Gastroesophageal sphincter (tissue), 4 donors: ENCODE results near the gene IL18R1. TPM values are rescaled to one million over a fixed set of nuclear protein-coding genes. Genes with fewer than 3 reads are reported as not detected.
"Not testable (repeated sequence)": the region's sequence is repeated elsewhere in the genome, so short reads cannot be mapped to it uniquely, and the experiment has no call there.

ENCODE experiments used
- ATAC-seq: fragments of 150-250 bp; one replicate; pipeline ENCODE4 v1.9.1; 2016; ENCODE audit warnings: mild to moderate bottlenecking, moderate library complexity
- H3K27ac ChIP-seq, 4 donors: fragments of 200-600 bp; sonication (generic) in 3 of 4; 1 replicate in 3 of 4; 2 replicates in 1 of 4; pipeline ENCODE4 v1.5.1; 2016 to 2019
- H3K27me3 ChIP-seq: fragments of 200-600 bp; sonication (generic); one replicate; pipeline ENCODE4 v1.5.1; 2019
- H3K36me3 ChIP-seq, 2 donors: fragments of 200-600 bp; sonication (generic); one replicate each; pipeline ENCODE4 v1.5.1; 2019; ENCODE audit warnings: control low read depth in 1 of 2
- H3K4me1 ChIP-seq, 3 donors: fragments of 200-600 bp; sonication (generic); 1 replicate in 2 of 3; 2 replicates in 1 of 3; pipeline ENCODE4 v1.5.1; 2016 to 2019; ENCODE audit warnings: control low read depth in 2 of 3
- H3K4me3 ChIP-seq, 2 donors: fragments of 200-600 bp; sonication (generic); one replicate each; pipeline ENCODE4 v1.5.1; 2019; ENCODE audit warnings: mild to moderate bottlenecking in 1 of 2, moderate library complexity in 1 of 2
- H3K9me3 ChIP-seq, 3 donors: fragments of 200-600 bp; sonication (generic); one replicate each; pipeline ENCODE4 v1.5.1; 2017 to 2019; ENCODE audit warnings: control low read depth in 2 of 3
- EP300 ChIP-seq: sonication (generic); formaldehyde crosslinking; IDR thresholded peaks from one replicate; pipeline ENCODE4 v1.6.1; 2017; ENCODE audit warnings: antibody characterized with exemption, mild to moderate bottlenecking
- POLR2A ChIP-seq, 2 donors: fragments of 450-650 bp; IDR thresholded peaks; one replicate each; pipeline ENCODE4 v1.6.1; 2017; ENCODE audit warnings: antibody characterized with exemption in 2 of 2, mild to moderate bottlenecking in 2 of 2, moderate library complexity in 1 of 2
- POLR2AphosphoS5 ChIP-seq: sonication (generic); formaldehyde crosslinking; IDR thresholded peaks from one replicate; pipeline ENCODE4 v1.6.1; 2017; ENCODE audit warnings: antibody characterized with exemption
- WGBS, 2 donors: methylation state at CpG; one replicate each; pipeline ENCODE4 v1.1.5; 2018; ENCODE audit warnings: low coverage in 1 of 2; 5-methylcytosine and 5-hydroxymethylcytosine counted together
- total RNA-seq, 4 donors: library from RNA; depleted of rRNA; stranded (reverse); fragments of >200 nt; gene quantifications; one replicate each; pipeline ENCODE4 v1.1.0, GENCODE V29; 2016
- TF ChIP-seq, protein P1 (sequence below), 4 experiments: fragments of 200-600 bp in 2 of 4; fragments of 450-650 bp in 2 of 4; sonication (generic) in 1 of 4; IDR thresholded peaks; one replicate each; pipeline ENCODE4 v1.5.1; 2017 to 2019; ENCODE audit warnings: antibody characterized with exemption in 4 of 4, mild to moderate bottlenecking in 2 of 4, moderate library complexity in 2 of 4

IL18R1 gene
- total RNA-seq, 4 donors from 2014 or later = 2.1 to 14.9 (median 5.0) TPM

GRCh38 chr2:102321941-102322719 is 33.5 kb upstream of the IL18R1 start:
- Histone ChIP-seq H3K27me3 (peaks cover 5% of the 10 kb centered on the region), H3K9me3 (no peaks in the 10 kb centered on the region), H3K36me3 (no peaks in the 10 kb centered on the region), H3K4me3 (no peak overlapping the region), H3K27ac (no peak overlapping the region), H3K4me1 (no peaks in the 10 kb centered on the region)
- ATAC-seq = no peak
- no peak for TF ChIP-seq POLR2AphosphoS5
- TF ChIP-seq, protein P1, sequence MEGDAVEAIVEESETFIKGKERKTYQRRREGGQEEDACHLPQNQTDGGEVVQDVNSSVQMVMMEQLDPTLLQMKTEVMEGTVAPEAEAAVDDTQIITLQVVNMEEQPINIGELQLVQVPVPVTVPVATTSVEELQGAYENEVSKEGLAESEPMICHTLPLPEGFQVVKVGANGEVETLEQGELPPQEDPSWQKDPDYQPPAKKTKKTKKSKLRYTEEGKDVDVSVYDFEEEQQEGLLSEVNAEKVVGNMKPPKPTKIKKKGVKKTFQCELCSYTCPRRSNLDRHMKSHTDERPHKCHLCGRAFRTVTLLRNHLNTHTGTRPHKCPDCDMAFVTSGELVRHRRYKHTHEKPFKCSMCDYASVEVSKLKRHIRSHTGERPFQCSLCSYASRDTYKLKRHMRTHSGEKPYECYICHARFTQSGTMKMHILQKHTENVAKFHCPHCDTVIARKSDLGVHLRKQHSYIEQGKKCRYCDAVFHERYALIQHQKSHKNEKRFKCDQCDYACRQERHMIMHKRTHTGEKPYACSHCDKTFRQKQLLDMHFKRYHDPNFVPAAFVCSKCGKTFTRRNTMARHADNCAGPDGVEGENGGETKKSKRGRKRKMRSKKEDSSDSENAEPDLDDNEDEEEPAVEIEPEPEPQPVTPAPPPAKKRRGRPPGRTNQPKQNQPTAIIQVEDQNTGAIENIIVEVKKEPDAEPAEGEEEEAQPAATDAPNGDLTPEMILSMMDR (IDR thresholded peaks at IDR 0.05) = no peak
- TF ChIP-seq POLR2A (IDR thresholded peaks at IDR 0.05) = no peak
- no peak for TF ChIP-seq EP300
- 46 to 79% methylated on average over 3 to 6 of the region's 6 CpGs for WGBS, 2 donors

GRCh38 chr2:102324914-102325313 is 30.7 kb upstream of the IL18R1 start:
- not testable (repeated sequence) for ATAC-seq
- 80 to 89% methylated on average over 1 to 3 of the region's 5 CpGs for WGBS, 2 donors

GRCh38 chr2:102331311-102331980 is 24.1 kb upstream of the IL18R1 start:
- Histone ChIP-seq H3K9me3 (peaks cover 0 to 3% (median 0%) of the 10 kb centered on the region in 3 donors), H3K4me1 (peaks cover 0 to 1% (median 0%) of the 10 kb centered on the region in 3 donors), H3K27ac (no peak overlapping the region), H3K4me3 (no peak overlapping the region), H3K36me3 (no peaks in the 10 kb centered on the region), H3K27me3 (no peaks in the 10 kb centered on the region)
- TF ChIP-seq EP300 = no peak
- no peak for TF ChIP-seq POLR2A (IDR thresholded peaks at IDR 0.05)
- TF ChIP-seq, protein P1 (IDR thresholded peaks at IDR 0.05) = no peak
- TF ChIP-seq POLR2AphosphoS5 = no peak
- 40 to 54% methylated on average over 4 to 5 of the region's 5 CpGs for WGBS, 2 donors
- no peak for ATAC-seq

More at GRCh38 chr2:102324914-102325313, 30.7 kb upstream of the IL18R1 start:
- not testable (repeated sequence) for H3K36me3 ChIP-seq, H3K4me1 ChIP-seq, H3K27ac ChIP-seq, H3K4me3 ChIP-seq, H3K9me3 ChIP-seq, H3K27me3 ChIP-seq

- H3K27me3 ChIP-seq = no peaks in the 10 kb centered on the region
- peaks cover 0 to 6% (median 0%) of the 10 kb centered on the region in 3 donors for H3K4me1 ChIP-seq
- TF ChIP-seq POLR2AphosphoS5 = no peak
- TF ChIP-seq EP300 = no peak
- TF ChIP-seq, protein P1 (IDR thresholded peaks at IDR 0.05) = no peak
- no peak for TF ChIP-seq POLR2A (IDR thresholded peaks at IDR 0.05)
- no peak for ATAC-seq
- H3K9me3 ChIP-seq = peaks cover 0 to 3% (median 0%) of the 10 kb centered on the region in 3 donors
- WGBS, 2 donors = 33 to 56% methylated on average over 1 of the region's 1 CpG
- no peak overlapping the region for H3K4me3 ChIP-seq
- no peak overlapping the region for H3K27ac ChIP-seq
- H3K36me3 ChIP-seq = no peaks in the 10 kb centered on the region
Measured at GRCh38 chr2:102334486-102334885, 21.1 kb upstream of the IL18R1 start.

DNA sequence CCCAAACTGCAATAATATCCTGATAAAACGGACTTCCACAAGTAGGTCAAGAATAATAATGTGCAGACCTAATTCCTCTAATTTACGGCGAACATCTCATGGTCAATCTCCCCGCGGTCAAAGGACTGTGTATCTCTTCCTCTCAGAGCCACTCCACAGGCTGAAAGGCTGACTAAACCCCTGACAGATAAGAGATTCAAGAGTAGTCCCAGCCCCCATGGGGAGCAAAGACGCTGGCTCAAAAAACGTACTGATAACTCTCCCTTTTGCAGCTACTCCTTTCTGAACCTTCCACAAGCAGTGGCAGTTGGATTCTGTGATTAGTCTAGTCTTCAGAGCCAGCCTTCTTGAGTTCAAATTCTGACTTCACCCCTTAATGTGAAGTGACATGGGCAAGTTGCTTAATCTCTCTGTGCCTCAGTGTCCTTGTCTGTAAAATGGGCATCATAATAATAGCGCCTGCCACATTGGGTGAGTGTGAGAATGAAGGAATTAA is 19.7 kb upstream of the IL18R1 start:
- Histone ChIP-seq H3K4me1 (peaks cover 0 to 6% (median 0%) of the 10 kb centered on the region in 3 donors), H3K36me3 (no peaks in the 10 kb centered on the region), H3K27ac (no peak overlapping the region), H3K4me3 (no peak overlapping the region), H3K27me3 (no peaks in the 10 kb centered on the region), H3K9me3 (peaks cover 0 to 3% (median 0%) of the 10 kb centered on the region in 3 donors)
- no peak for ATAC-seq
- 42 to 64% methylated on average over 6 to 8 of the region's 8 CpGs for WGBS, 2 donors
- TF ChIP-seq, protein P1 (IDR thresholded peaks at IDR 0.05) = no peak
- TF ChIP-seq POLR2A (IDR thresholded peaks at IDR 0.05) (no peak), POLR2AphosphoS5 (no peak), EP300 (no peak)
